Measurements from ENCODE around the gene SMC4.

SMC4 gene

GRCh38 chr3:160459450-160459970 lies 60.1 kb downstream of the SMC4 start:
- no peak for DNase-seq (ENCODE audit: low read depth)
- H3K4me3 ChIP-seq (ENCODE audit: low read depth, low read length): no peak overlapping the region
- no peak for TF ChIP-seq CTCF (IDR thresholded peaks at IDR 0.05; ENCODE audit: insufficient read depth, low read depth, low read length, missing control alignments)

- no peak for TF ChIP-seq CTCF (IDR thresholded peaks at IDR 0.05; ENCODE audit: insufficient read depth, low read depth, low read length, missing control alignments)
- no peak for DNase-seq (ENCODE audit: low read depth)
Observed at GRCh38 chr3:160460033-160460432, 60.6 kb downstream of the SMC4 start.

DNA sequence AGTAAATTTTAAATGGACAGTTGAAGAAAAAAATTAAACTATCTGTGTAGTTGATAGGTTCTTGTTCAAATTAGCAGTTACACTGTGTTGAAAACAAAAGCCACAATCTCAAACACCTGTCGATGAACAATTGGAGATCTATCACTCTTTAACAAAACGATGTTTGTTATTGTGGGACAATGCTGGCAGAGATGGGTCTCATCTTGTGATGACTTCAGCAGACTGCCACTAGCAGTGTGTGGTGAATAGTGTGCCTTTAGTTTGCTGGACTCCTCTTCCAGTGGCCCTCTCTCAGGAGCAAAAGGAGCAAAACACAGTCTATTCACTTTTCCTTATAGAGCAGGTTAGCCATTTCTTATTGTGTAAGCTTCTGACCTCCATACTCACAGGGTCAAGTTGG lies 64.9 kb downstream of the SMC4 start:
- DNase-seq (ENCODE audit: low read depth): no peak
- TF ChIP-seq CTCF (IDR thresholded peaks at IDR 0.05; ENCODE audit: insufficient read depth, low read depth, low read length, missing control alignments): no peak

More at GRCh38 chr3:160460033-160460432, 60.6 kb downstream of the SMC4 start:
- H3K4me3 ChIP-seq (ENCODE audit: low read depth, low read length): no peak overlapping the region

DNA sequence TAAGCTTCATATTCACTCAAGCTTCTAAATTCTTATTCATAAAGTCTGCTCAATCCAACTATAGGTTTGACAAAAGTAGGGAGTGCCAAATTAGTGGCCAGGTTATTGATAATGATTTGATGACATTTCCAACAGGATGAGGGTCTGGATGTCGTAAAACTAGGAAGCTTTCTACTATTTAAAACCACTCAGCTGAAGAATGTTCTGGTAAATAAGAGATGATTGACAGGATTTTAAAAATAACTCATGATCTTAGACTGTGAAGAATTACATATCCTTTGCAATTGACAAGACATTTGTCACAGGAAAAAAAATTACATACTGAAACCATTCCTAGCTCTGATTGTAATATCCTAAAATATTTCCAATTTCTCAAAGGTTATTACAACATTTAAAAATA lies 65.5 kb downstream of the SMC4 start:
- no peak overlapping the region for H3K4me3 ChIP-seq (ENCODE audit: low read depth, low read length)
- no peak for DNase-seq (ENCODE audit: low read depth)
- no peak for TF ChIP-seq CTCF (IDR thresholded peaks at IDR 0.05; ENCODE audit: insufficient read depth, low read depth, low read length, missing control alignments)

More for the DNA sequence above, 64.9 kb downstream of the SMC4 start:
- no peak overlapping the region for H3K4me3 ChIP-seq (ENCODE audit: low read depth, low read length)

DNA sequence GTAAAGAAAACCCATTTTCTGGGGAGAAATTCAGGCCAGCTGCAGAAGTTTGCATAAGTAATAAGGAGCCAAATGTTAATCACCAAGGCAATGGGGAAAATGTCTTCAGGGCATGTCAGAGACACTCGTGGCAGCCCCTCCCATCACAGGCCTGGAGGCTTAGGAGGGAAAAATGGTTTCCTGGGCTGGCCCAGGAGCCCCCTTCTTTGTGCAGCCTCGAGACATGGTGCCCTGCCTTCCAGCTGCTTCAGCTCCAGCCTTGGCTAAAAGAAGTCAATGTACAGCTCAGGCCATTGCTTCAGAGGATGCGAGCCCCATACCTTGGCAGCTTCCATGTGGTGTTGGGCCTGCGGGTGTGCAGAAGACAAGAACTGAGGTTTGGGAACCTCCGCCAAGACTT lies 70.7 kb downstream of the SMC4 start:
- TF ChIP-seq CTCF (IDR thresholded peaks at IDR 0.05; ENCODE audit: insufficient read depth, low read depth, low read length, missing control alignments): no peak
- no peak overlapping the region for H3K4me3 ChIP-seq (ENCODE audit: low read depth, low read length)
- no peak for DNase-seq (ENCODE audit: low read depth)

- no peak for DNase-seq (ENCODE audit: low read depth)
- no peak overlapping the region for H3K4me3 ChIP-seq (ENCODE audit: low read depth, low read length)
- TF ChIP-seq CTCF (IDR thresholded peaks at IDR 0.05; ENCODE audit: insufficient read depth, low read depth, low read length, missing control alignments): no peak
Observed at GRCh38 chr3:160471892-160472291, 72.4 kb downstream of the SMC4 start.

- no peak for TF ChIP-seq CTCF (IDR thresholded peaks at IDR 0.05; ENCODE audit: insufficient read depth, low read depth, low read length, missing control alignments)
Observed at GRCh38 chr3:160472344-160472743, 72.9 kb downstream of the SMC4 start.

More at GRCh38 chr3:160472344-160472743, 72.9 kb downstream of the SMC4 start:
- DNase-seq (ENCODE audit: low read depth): peak; percentile 58
- H3K4me3 ChIP-seq (ENCODE audit: low read depth, low read length): no peak overlapping the region

Data from GM12865 (cell line).